ENCODE measurements around the gene REXO1. TPM values are rescaled to one million over a fixed set of nuclear protein-coding genes. Genes with fewer than 3 reads are reported as not detected.

REXO1 gene
- total and polyA plus RNA-seq, 2 of the 13 experiments (the other 11 are each of a cell fraction or from before 2014, with no cell fraction given): 5.0 to 11.2 TPM

- TF ChIP-seq PTBP1 (IDR thresholded peaks at IDR 0.05; ENCODE audit: low read depth, low read length, poor library complexity, severe bottlenecking) (no peak), TCF7 (IDR thresholded peaks at IDR 0.05; ENCODE audit: low read depth) (no peak), DNMT3B (CRISPR knock-in tag; conservative IDR thresholded peaks at IDR 0.05) (0 out of 2 replicates have a peak, but pooled peaks have one; percentile 22), SP2 (CRISPR knock-in tag; IDR thresholded peaks at IDR 0.05) (no peak), KAT8 (CRISPR knock-in tag; IDR thresholded peaks at IDR 0.05) (no peak), TOE1 (CRISPR knock-in tag; IDR thresholded peaks at IDR 0.05) (no peak), ZNF567 (CRISPR knock-in tag; IDR thresholded peaks at IDR 0.05; ENCODE audit: borderline replicate concordance) (no peak), TIGD3 (CRISPR knock-in tag; IDR thresholded peaks at IDR 0.05; ENCODE audit: borderline replicate concordance) (no peak), MXI1 (IDR thresholded peaks at IDR 0.05; ENCODE audit: borderline replicate concordance, low read depth, low read length) (peak; percentile 77; the same call in 2 of the 3 replicates), MYC (CRISPR knock-in tag; IDR thresholded peaks at IDR 0.05; ENCODE audit: borderline replicate concordance) (peak; percentile 63; the same call in 1 of the 2 replicates), PPARG (CRISPR knock-in tag; conservative IDR thresholded peaks at IDR 0.05) (no peak), ZNF572 (CRISPR knock-in tag; IDR thresholded peaks at IDR 0.05) (no peak), ZNF12 (CRISPR knock-in tag; IDR thresholded peaks at IDR 0.05) (no peak), ZNF460 (CRISPR knock-in tag; IDR thresholded peaks at IDR 0.05; ENCODE audit: borderline replicate concordance) (no peak), MXD1 (CRISPR knock-in tag; IDR thresholded peaks at IDR 0.05) (no peak), ZNF317 (CRISPR knock-in tag; IDR thresholded peaks at IDR 0.05) (no peak), PLRG1 (conservative IDR thresholded peaks at IDR 0.05) (no peak), EZH2 (conservative IDR thresholded peaks at IDR 0.05; ENCODE audit: low read depth, low read length) (no peak), SP5 (CRISPR knock-in tag; IDR thresholded peaks at IDR 0.05; ENCODE audit: borderline replicate concordance, low read depth) (no peak), NCOA1 (CRISPR knock-in tag; IDR thresholded peaks at IDR 0.05) (no peak), KDM5A (IDR thresholded peaks at IDR 0.05; ENCODE audit: borderline replicate concordance, low read length) (peak; percentile 93), ATM (IDR thresholded peaks at IDR 0.05; ENCODE audit: borderline replicate concordance) (no peak)
- TF ChIP-seq, protein P1, sequence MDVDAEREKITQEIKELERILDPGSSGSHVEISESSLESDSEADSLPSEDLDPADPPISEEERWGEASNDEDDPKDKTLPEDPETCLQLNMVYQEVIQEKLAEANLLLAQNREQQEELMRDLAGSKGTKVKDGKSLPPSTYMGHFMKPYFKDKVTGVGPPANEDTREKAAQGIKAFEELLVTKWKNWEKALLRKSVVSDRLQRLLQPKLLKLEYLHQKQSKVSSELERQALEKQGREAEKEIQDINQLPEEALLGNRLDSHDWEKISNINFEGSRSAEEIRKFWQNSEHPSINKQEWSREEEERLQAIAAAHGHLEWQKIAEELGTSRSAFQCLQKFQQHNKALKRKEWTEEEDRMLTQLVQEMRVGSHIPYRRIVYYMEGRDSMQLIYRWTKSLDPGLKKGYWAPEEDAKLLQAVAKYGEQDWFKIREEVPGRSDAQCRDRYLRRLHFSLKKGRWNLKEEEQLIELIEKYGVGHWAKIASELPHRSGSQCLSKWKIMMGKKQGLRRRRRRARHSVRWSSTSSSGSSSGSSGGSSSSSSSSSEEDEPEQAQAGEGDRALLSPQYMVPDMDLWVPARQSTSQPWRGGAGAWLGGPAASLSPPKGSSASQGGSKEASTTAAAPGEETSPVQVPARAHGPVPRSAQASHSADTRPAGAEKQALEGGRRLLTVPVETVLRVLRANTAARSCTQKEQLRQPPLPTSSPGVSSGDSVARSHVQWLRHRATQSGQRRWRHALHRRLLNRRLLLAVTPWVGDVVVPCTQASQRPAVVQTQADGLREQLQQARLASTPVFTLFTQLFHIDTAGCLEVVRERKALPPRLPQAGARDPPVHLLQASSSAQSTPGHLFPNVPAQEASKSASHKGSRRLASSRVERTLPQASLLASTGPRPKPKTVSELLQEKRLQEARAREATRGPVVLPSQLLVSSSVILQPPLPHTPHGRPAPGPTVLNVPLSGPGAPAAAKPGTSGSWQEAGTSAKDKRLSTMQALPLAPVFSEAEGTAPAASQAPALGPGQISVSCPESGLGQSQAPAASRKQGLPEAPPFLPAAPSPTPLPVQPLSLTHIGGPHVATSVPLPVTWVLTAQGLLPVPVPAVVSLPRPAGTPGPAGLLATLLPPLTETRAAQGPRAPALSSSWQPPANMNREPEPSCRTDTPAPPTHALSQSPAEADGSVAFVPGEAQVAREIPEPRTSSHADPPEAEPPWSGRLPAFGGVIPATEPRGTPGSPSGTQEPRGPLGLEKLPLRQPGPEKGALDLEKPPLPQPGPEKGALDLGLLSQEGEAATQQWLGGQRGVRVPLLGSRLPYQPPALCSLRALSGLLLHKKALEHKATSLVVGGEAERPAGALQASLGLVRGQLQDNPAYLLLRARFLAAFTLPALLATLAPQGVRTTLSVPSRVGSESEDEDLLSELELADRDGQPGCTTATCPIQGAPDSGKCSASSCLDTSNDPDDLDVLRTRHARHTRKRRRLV (CRISPR knock-in tag; IDR thresholded peaks at IDR 0.05): no peak
- TF ChIP-seq, protein P2, sequence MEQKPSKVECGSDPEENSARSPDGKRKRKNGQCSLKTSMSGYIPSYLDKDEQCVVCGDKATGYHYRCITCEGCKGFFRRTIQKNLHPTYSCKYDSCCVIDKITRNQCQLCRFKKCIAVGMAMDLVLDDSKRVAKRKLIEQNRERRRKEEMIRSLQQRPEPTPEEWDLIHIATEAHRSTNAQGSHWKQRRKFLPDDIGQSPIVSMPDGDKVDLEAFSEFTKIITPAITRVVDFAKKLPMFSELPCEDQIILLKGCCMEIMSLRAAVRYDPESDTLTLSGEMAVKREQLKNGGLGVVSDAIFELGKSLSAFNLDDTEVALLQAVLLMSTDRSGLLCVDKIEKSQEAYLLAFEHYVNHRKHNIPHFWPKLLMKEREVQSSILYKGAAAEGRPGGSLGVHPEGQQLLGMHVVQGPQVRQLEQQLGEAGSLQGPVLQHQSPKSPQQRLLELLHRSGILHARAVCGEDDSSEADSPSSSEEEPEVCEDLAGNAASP (CRISPR knock-in tag; IDR thresholded peaks at IDR 0.05; ENCODE audit: borderline replicate concordance): no peak
These were observed 442 bp downstream of the REXO1 start (continued) for GRCh38 chr19:1847684-1848398.

Measured in HepG2 (cell line).